Activated CD4-positive, alpha-beta memory T cell treated with anti-CD3 and anti-CD28 coated beads, Interleukin-2, amount 10 ng/mL, durations not matched to agents 7 days and 5 days (primary cell): ENCODE measurements around the gene SMARCD2. TPM values are rescaled to one million over a fixed set of nuclear protein-coding genes. Genes with fewer than 3 reads are reported as not detected.
"Not testable (repeated sequence)": the region's sequence is repeated elsewhere in the genome, so short reads cannot be mapped to it uniquely, and the experiment has no call there.

Source experiments
- CTCF ChIA-PET: fragments of 350-600 bp; sonication (Branson Sonifier 250); formaldehyde crosslinking; loops from one replicate; lab custom pipeline; 2021; ENCODE audit warnings: antibody characterized with exemption, inconsistent platforms; lab: Charles Lee
- POLR2A ChIA-PET: fragments of 350-600 bp; sonication (Branson Sonifier 250); formaldehyde crosslinking; loops from one replicate; lab custom pipeline; 2021; ENCODE audit warnings: antibody characterized with exemption; lab: Charles Lee
- DNase-seq: peaks from one replicate; pipeline ENCODE4 v3.0.0-alpha.2; 2020
- H3K27ac Mint-ChIP-seq: one replicate; pipeline ENCODE4 v1.8.0; 2021; ENCODE audit warnings: mild to moderate bottlenecking, mixed read lengths
- H3K27me3 Mint-ChIP-seq: one replicate; pipeline ENCODE4 v1.8.0; 2021; ENCODE audit warnings: mixed read lengths
- H3K36me3 Mint-ChIP-seq: one replicate; pipeline ENCODE4 v1.8.0; 2021; ENCODE audit warnings: low read depth, mixed read lengths
- H3K4me1 Mint-ChIP-seq: one replicate; pipeline ENCODE4 v1.8.0; 2021; ENCODE audit warnings: mixed read lengths
- H3K4me3 Mint-ChIP-seq: one replicate; pipeline ENCODE4 v1.8.0; 2021; ENCODE audit warnings: mild to moderate bottlenecking, mixed read lengths
- H3K9me3 Mint-ChIP-seq: one replicate; pipeline ENCODE4 v1.8.0; 2021; ENCODE audit warnings: mixed read lengths
- total RNA-seq, 2 experiments: library from RNA; stranded (reverse); gene quantifications; one replicate each; pipeline ENCODE4 v1.2.3, GENCODE V29; 2021

The SMARCD2 gene
- total RNA-seq, 2 experiments from 2014 or later = 150 to 152 TPM

DNA sequence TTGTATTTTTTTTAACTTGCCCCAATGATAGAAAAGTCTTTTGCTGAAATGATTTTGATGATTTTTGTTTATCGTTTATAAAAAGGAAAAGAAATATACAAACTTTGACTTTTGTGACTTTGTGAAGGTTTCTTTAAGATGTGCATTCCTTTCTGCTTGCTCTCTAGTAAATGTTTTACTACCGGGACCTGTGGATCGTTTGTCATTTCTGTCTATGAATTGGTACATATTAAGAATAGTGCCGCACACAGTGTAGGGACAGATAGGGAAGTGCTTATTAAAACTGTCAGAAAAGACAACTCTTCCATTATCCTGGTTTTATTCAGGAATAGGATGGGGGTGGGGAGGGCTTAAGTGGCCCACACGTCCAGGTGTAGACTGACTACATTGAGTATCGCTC, 23.4 kb downstream of the SMARCD2 start:
- Mint-ChIP-seq H3K27me3 (no peaks in the 10 kb centered on the region), H3K4me1 (peaks cover 27% of the 10 kb centered on the region), H3K4me3 (no peak overlapping the region), H3K27ac (peak overlapping the region; percentile 70), H3K9me3 (no peaks in the 10 kb centered on the region), H3K36me3 (peaks cover 92% of the 10 kb centered on the region)
- DNase-seq = no peak
- CTCF ChIA-PET = interaction anchor here (0.6 to 2.1 kb wide), 3 partner anchors 15 to 233 kb away, joined by 3 to 5 read pairs (median 4); no protein-coding TSS in a partner anchor
- POLR2A ChIA-PET = interaction anchor here (0.8 to 1.5 kb wide), 5 partner anchors 10 to 45 kb away, joined by 3 to 4 read pairs (median 3); partner anchors contain the start of gene DDX42

DNA sequence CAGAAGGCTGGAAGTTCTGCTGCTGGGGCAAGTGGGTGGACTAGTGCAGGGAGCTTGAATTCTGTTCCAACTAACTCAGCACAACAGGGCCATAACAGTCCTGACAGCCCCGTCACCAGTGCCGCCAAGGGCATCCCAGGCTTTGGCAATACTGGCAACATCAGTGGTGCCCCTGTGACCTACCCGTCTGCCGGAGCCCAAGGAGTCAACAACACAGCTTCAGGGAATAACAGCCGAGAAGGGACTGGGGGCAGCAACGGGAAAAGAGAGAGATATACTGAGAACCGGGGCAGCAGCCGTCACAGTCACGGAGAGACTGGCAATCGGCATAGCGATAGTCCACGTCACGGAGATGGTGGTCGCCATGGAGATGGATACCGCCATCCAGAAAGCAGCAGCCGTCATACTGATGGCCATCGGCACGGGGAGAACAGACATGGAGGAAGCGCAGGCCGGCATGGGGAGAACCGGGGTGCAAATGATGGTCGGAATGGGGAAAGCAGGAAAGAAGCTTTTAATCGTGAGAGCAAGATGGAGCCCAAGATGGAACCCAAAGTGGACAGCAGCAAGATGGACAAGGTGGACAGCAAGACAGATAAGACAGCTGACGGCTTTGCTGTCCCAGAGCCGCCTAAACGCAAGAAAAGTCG, 24.6 kb downstream of the SMARCD2 start:
- ChIA-PET POLR2A (interaction anchor here (1.4 to 1.8 kb wide), 5 partner anchors 9 to 45 kb away, joined by 3 to 6 read pairs (median 5); partner anchors contain the start of genes CCDC47 and PSMC5), CTCF (interaction anchor here (0.9 to 2.1 kb wide), 2 partner anchors 13 to 120 kb away, joined by 4 to 5 read pairs; no protein-coding TSS in a partner anchor)
- no peaks in the 10 kb centered on the region for H3K27me3 Mint-ChIP-seq
- H3K36me3 Mint-ChIP-seq = peaks cover 91% of the 10 kb centered on the region
- H3K4me1 Mint-ChIP-seq = peaks cover 17% of the 10 kb centered on the region
- no peaks in the 10 kb centered on the region for H3K9me3 Mint-ChIP-seq
- H3K27ac Mint-ChIP-seq = peak overlapping the region; percentile 59
- DNase-seq = no peak
- H3K4me3 Mint-ChIP-seq = no peak overlapping the region

DNA sequence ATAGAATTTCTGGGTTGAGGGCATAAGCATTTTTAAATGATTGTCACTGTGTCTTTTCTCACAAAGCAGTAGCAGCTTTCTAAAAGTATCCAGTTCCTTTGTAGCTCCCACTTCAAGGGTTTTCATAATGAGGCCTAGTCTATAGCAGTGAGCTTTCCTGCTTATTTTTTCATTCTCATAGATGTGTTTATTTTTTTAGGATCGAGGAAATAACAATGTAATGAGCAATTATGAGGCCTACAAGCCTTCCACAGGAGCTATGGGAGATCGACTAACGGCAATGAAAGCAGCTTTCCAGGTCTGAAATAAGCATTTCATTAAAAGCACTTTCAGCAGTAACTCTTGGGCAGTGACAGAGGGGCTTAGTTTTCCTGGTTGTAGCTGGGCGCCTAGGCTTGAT, 25.8 kb downstream of the SMARCD2 start:
- Mint-ChIP-seq H3K36me3 (peaks cover 90% of the 10 kb centered on the region), H3K27ac (no peak overlapping the region), H3K9me3 (no peaks in the 10 kb centered on the region), H3K4me3 (no peak overlapping the region), H3K27me3 (no peaks in the 10 kb centered on the region), H3K4me1 (peaks cover 9% of the 10 kb centered on the region)
- POLR2A ChIA-PET = interaction anchor here (1.0 kb wide), 1 partner anchor 10 kb away, joined by 3 read pairs; the partner anchor contains the start of gene PSMC5
- CTCF ChIA-PET = interaction anchor here (1.3 kb wide), 1 partner anchor 10 kb away, joined by 3 read pairs; no protein-coding TSS in a partner anchor
- DNase-seq = no peak

DNA sequence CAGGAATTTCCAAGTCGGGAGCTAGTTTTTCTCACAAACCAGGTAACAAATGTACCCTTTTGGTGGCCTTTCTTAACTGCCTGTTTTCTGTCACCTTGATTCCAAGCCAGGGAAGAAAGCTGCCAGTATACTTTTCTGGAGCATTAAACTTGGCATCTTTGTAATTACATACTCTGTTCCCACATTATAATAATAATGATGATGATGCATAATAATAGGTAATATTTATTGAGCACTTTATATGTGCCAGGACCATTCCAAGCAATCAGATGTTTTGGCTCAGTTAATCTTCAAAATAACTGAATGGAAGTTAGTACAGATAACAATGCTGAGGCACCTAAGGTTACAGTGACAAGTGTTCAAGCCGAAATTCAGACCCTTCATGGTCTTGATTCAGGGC, 26.4 kb downstream of the SMARCD2 start:
- Mint-ChIP-seq H3K27ac (no peak overlapping the region), H3K4me1 (peaks cover 7% of the 10 kb centered on the region), H3K9me3 (no peaks in the 10 kb centered on the region), H3K36me3 (peaks cover 90% of the 10 kb centered on the region), H3K27me3 (no peaks in the 10 kb centered on the region), H3K4me3 (no peak overlapping the region)
- CTCF ChIA-PET = interaction anchor here (1.3 kb wide), 1 partner anchor 10 kb away, joined by 3 read pairs; no protein-coding TSS in a partner anchor
- POLR2A ChIA-PET = interaction anchor here (1.0 kb wide), 1 partner anchor 11 kb away, joined by 3 read pairs; the partner anchor contains the start of gene PSMC5
- no peak for DNase-seq

DNA sequence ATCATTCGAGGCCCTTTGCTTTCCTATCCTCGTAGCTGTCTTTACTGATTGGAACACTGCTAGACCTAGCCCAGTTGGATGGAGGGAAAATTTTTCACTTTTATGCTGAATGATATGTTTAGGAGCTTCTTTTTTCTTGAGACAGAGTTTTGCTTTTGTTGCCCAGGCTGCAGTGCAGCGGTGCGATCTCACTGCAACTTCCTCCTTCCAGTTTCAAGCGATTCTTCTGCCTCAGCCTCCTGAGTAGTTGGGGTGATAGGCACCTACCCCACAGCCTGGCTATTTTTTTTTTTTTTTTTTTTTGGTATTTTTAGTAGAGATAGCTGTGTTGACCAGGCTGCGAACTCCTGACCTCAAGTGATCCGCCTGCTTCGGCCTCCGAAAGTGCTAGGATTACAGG, 32.5 kb downstream of the SMARCD2 start:
- ChIA-PET CTCF (no interaction called here), POLR2A (interaction anchor here (0.9 to 1.4 kb wide), 2 partner anchors 9 to 23 kb away, joined by 3 read pairs; no protein-coding TSS in a partner anchor)
- peak overlapping the region; percentile 14 for H3K27ac Mint-ChIP-seq
- H3K36me3 Mint-ChIP-seq = peaks cover 84% of the 10 kb centered on the region
- no peaks in the 10 kb centered on the region for H3K9me3 Mint-ChIP-seq
- DNase-seq = no peak
- H3K4me1 Mint-ChIP-seq = no peaks in the 10 kb centered on the region
- H3K27me3 Mint-ChIP-seq = no peaks in the 10 kb centered on the region
- H3K4me3 Mint-ChIP-seq = no peak overlapping the region

DNA sequence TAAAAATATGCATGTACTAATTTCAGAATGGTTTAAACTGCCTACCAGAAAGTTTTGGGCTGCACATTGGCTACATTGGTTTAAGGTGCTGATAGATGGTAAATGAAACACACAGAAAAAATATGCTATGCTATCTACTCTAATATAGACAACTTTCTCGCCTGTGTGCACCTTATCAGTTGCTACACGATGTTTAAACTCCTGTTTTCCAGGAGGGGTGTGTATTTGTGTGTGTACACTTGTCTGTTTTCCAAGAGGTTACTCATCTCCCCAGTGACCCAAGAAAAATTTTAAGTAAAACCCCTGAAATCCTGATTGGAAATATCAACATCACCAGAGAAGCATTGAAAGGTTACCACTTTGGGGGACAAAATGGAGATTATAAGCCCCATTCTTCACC, 36.9 kb downstream of the SMARCD2 start:
- Mint-ChIP-seq H3K27me3 (no peaks in the 10 kb centered on the region), H3K4me3 (no peak overlapping the region), H3K27ac (no peak overlapping the region), H3K36me3 (peaks cover 66% of the 10 kb centered on the region), H3K9me3 (no peaks in the 10 kb centered on the region), H3K4me1 (no peaks in the 10 kb centered on the region)
- ChIA-PET CTCF (interaction anchor here (1.5 kb wide), 2 partner anchors 32 to 108 kb away, joined by 4 to 5 read pairs; partner anchors contain the start of genes CCDC47 and DDX42), POLR2A (interaction anchor here (0.7 kb wide), 1 partner anchor 112 kb away, joined by 3 read pairs; no protein-coding TSS in a partner anchor)
- no peak for DNase-seq

DNA sequence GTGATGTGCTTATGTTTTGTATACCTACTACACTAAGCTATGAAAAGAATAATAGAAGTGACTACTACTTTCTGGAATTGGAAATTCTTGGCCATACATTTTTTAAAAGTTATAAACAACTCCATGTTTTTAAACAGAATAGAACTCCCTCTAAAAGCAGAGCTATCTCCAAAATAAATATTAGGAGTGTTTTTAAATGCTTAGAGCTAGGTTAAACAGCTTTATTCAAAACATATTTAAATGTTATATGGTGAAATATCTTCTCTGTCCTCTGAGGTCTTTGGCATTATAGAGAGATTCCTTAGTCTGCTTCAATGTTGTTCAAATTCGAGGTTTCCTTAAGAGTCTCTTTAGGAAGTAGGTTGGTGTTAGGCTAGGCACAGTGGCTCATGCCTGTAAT, 38.2 kb downstream of the SMARCD2 start:
- Mint-ChIP-seq H3K27ac (no peak overlapping the region), H3K9me3 (no peaks in the 10 kb centered on the region), H3K36me3 (peaks cover 67% of the 10 kb centered on the region), H3K4me3 (no peak overlapping the region), H3K27me3 (no peaks in the 10 kb centered on the region), H3K4me1 (no peaks in the 10 kb centered on the region)
- no peak for DNase-seq
- POLR2A ChIA-PET = interaction anchor here (1.4 kb wide), 2 partner anchors 22 to 31 kb away, joined by 4 to 7 read pairs; partner anchors contain the start of genes CCDC47 and DDX42
- CTCF ChIA-PET = interaction anchor here (0.7 to 1.5 kb wide), 5 partner anchors 14 to 106 kb away, joined by 3 to 5 read pairs (median 4); partner anchors contain the start of genes CCDC47 and DDX42

DNA sequence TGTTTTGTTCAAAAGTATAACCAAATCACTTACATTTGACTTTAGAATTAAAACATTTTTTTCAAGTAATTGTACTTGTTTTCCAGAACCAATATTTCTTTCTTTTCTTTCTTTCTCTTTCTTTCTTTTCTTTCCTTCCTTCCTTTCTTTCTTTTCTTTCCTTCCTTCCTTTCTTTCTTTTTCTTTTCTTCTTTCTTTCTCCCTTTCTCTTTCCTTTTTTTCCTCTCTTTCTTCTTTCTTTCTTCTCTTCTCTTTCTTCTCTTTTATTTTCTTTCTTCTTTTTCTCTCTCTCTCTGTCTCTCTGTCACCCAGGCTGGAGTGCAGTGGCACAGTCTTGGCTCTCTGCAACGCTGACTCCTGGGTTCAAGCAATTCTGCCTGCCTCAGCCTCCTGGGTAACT, 41.7 kb downstream of the SMARCD2 start:
- H3K27ac Mint-ChIP-seq = no peak overlapping the region
- no peaks in the 10 kb centered on the region for H3K27me3 Mint-ChIP-seq
- no peak for DNase-seq
- ChIA-PET CTCF (no interaction called here), POLR2A (no interaction called here)
- H3K36me3 Mint-ChIP-seq = peaks cover 63% of the 10 kb centered on the region
- no peak overlapping the region for H3K4me3 Mint-ChIP-seq
- no peaks in the 10 kb centered on the region for H3K9me3 Mint-ChIP-seq
- H3K4me1 Mint-ChIP-seq = no peaks in the 10 kb centered on the region

DNA sequence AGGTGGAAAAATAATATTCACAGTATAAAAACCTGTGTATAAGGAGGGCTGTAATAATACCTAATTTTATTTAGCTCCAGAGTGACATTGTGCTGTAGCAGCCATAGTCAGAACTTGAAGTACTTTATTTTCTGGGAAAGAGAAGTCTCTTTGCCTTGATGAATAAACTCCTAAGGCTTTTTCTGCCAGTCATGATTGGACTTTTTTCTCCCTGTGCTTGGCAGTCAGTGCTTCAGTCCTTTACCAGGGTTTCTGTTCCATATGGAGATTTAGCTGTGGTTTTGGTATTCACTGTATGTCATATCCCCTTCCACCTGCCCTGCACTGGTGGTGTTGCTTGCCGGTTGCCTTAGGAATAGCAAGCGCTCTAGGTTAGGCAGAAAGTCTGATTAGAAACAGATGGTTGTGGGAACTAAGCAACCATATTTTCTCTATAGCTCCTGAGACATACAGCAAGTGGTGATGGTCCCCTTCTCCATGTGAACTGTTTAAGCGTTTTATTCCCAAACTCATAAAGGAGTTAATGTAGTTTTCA, 43.8 kb downstream of the SMARCD2 start:
- CTCF ChIA-PET = interaction anchor here (0.6 to 1.0 kb wide), 3 partner anchors 16 to 329 kb away, joined by 3 read pairs; no protein-coding TSS in a partner anchor
- Mint-ChIP-seq H3K27me3 (no peaks in the 10 kb centered on the region), H3K27ac (no peak overlapping the region), H3K4me3 (no peak overlapping the region), H3K9me3 (no peaks in the 10 kb centered on the region), H3K36me3 (peaks cover 68% of the 10 kb centered on the region), H3K4me1 (peaks cover 4% of the 10 kb centered on the region)
- POLR2A ChIA-PET = interaction anchor here (1.3 to 1.4 kb wide), 2 partner anchors 19 to 25 kb away, joined by 5 read pairs; partner anchors contain the start of genes CCDC47 and DDX42
- no peak for DNase-seq

DNA sequence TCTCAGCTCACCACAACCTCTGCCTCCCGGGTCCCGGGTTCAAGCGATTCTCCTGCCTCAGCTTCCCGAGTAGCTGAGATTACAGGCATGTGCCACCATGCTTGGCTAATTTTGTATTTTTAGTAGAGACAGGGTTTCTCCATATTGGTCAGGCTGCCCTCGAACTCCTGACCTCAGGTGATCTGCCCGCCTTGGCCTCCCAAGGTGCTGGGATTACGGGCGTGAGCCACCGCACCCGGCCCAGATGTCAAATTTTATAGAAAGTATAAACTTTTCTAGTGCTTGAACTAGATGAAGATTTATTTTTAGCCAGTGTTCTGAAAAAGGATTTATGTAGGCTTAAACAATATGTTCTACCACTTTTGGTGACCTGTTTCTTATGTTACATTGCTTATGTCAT, 46.1 kb downstream of the SMARCD2 start:
- H3K36me3 Mint-ChIP-seq = peaks cover 74% of the 10 kb centered on the region
- POLR2A ChIA-PET, H3K27ac Mint-ChIP-seq, H3K27me3 Mint-ChIP-seq, H3K4me3 Mint-ChIP-seq, CTCF ChIA-PET, DNase-seq, H3K4me1 Mint-ChIP-seq, H3K9me3 Mint-ChIP-seq: not testable (repeated sequence)

DNA sequence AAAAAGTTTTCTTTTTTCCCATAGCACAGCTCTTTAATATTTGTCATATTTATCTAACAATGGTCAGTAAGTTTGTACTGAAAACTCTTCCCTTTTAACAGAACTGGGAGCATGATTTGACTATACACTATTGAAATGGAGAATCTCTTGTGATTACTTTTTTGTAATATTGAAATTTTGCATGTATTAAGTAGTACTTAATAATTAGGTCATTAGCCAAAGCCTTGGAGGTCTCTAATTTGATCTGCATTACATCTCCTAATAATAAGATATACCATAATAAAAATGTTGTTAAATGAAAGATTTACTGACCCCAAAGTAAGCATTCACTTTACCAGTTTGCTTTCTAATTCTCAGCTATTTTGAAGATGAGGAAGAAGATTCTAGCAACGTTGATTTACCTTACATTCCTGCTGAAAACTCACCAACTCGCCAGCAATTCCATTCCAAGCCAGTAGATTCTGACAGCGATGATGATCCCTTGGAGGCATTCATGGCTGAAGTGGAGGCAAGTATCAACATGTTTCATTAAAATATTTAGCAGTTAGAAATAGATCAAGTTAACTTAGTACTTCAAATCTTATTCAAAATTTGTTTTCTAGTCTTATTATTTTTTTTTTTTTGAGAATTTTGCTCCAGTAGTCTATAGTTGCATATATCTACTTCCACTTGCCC, 50.3 kb downstream of the SMARCD2 start:
- Mint-ChIP-seq H3K4me1 (peaks cover 5% of the 10 kb centered on the region), H3K36me3 (peaks cover 54% of the 10 kb centered on the region), H3K27me3 (no peaks in the 10 kb centered on the region), H3K9me3 (no peaks in the 10 kb centered on the region), H3K27ac (no peak overlapping the region), H3K4me3 (no peak overlapping the region)
- no peak for DNase-seq
- ChIA-PET CTCF (no interaction called here), POLR2A (no interaction called here)

DNA sequence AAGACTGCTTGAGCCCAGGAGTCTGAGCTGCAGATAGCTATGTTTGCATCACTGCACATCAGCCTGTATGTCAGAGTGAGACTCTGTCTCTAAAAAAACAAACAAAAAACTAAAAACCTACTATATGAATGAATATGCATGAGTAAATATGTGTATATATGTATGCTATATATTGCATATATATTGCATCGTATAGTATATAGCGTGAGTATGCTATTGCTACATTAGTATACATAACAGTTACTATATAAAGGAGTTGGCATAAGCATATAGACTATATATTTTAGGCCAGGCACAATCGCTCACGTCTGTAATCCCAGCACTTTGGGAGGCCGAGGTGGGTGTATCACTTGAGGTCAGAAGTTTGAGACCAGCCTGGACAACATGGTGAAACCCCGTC, 52.4 kb downstream of the SMARCD2 start:
- Mint-ChIP-seq H3K27me3 (no peaks in the 10 kb centered on the region), H3K4me3 (no peak overlapping the region), H3K27ac (no peak overlapping the region), H3K36me3 (peaks cover 38% of the 10 kb centered on the region), H3K9me3 (no peaks in the 10 kb centered on the region), H3K4me1 (peaks cover 10% of the 10 kb centered on the region)
- DNase-seq = no peak
- ChIA-PET POLR2A (interaction anchor here (0.9 to 1.2 kb wide), 3 partner anchors 15 to 90 kb away, joined by 3 to 4 read pairs (median 3); partner anchors contain the start of gene LIMD2), CTCF (no interaction called here)
